Measurements from ENCODE around the gene R3HDM1. TPM values are rescaled to one million over a fixed set of nuclear protein-coding genes. Genes with fewer than 3 reads are reported as not detected.

Gene R3HDM1
- total RNA-seq, 6 experiments from 2014 or later = 8.0 to 17.8 (median 12.2) TPM

- ATAC-seq (no peak), DNase-seq (no peak)
- WGBS (ENCODE audit: insufficient coverage, low coverage, low lambda C conversion rate, missing lambda C conversion rate) = 69% methylated on average over 2 of the region's 2 CpGs
- Histone ChIP-seq H3K27ac (no peak overlapping the region), H3K36me3 (peaks cover 2 to 72% (median 33%) of the 10 kb centered on the region in 4 donors), H3K27me3 (no peaks in the 10 kb centered on the region), H3K4me1 (peaks cover 0 to 15% (median 7%) of the 10 kb centered on the region in 4 donors), H3K9me3 (no peaks in the 10 kb centered on the region), H3K4me3 (no peak overlapping the region)
- intact Hi-C loops (cut with DNase I) = no loop called here
- TF ChIP-seq CTCF (IDR thresholded peaks at IDR 0.05) (no peak), POLR2A (IDR thresholded peaks at IDR 0.05) (no peak)
Observed at GRCh38 chr2:135773319-135773718, 242.0 kb downstream of the R3HDM1 start.

GRCh38 chr2:135773917-135774316, 242.6 kb downstream of the R3HDM1 start:
- intact Hi-C loops (cut with DNase I) = no loop called here
- ATAC-seq = no peak
- TF ChIP-seq CTCF (IDR thresholded peaks at IDR 0.05) (no peak), POLR2A (IDR thresholded peaks at IDR 0.05) (no peak)
- Histone ChIP-seq H3K36me3 (peaks cover 4 to 74% (median 33%) of the 10 kb centered on the region in 4 donors), H3K27me3 (no peaks in the 10 kb centered on the region), H3K4me1 (peaks cover 0 to 15% (median 7%) of the 10 kb centered on the region in 4 donors), H3K4me3 (no peak overlapping the region), H3K9me3 (no peaks in the 10 kb centered on the region), H3K27ac (no peak overlapping the region)
- DNase-seq = no peak

MicroRNAs within 50 kb of the gene (microRNA counts, 767-probe panel; counts per million panel counts)
- microRNA hsa-miR-128 = 237 counts per million

Small RNAs within 50 kb of the gene (microRNA-seq; reads per million reads assigned to microRNA genes)
- 63.1 to 70.5 reads per million in 2 donors for gene MIR128-1

Small RNAs within 50 kb of the gene (small RNA-seq; reads per million reads assigned to genes)
- gene MIR128-1 (9.6 to 13.0 reads per million in 2 experiments), gene RNU6-512P (0 reads per million in 2 experiments)

Other genes with a start within 250 kb of the R3HDM1 start
- gene ZRANB3, start 266 bp upstream of the R3HDM1 start, total RNA-seq = 1 to 10 TPM; 3.3 to 5.6 (median 4.0) TPM
- gene UBXN4, start 210.4 kb downstream of the R3HDM1 start, total RNA-seq = 10 to 100 TPM; 49.4 to 78.2 (median 62.5) TPM

All from right lobe of liver (tissue), 6 donors.